H1 (cell line): ENCODE results near the gene MBNL2. TPM values are rescaled to one million over a fixed set of nuclear protein-coding genes. Genes with fewer than 3 reads are reported as not detected.

Experiments used
- CTCF ChIA-PET: fragments of 300-600 bp; sonication (Branson Sonifier 250); formaldehyde crosslinking; loops from one replicate; lab custom pipeline; 2021; ENCODE audit not compliant: partially characterized antibody; lab: Charles Lee
- POLR2A ChIA-PET: fragments of 300-600 bp; sonication (Branson Sonifier 250); formaldehyde crosslinking; loops from one replicate; lab custom pipeline; 2021; ENCODE audit warnings: inconsistent platforms; ENCODE audit not compliant: partially characterized antibody; lab: Charles Lee
- DNase-seq, 2 experiments: peaks; one replicate each; pipeline versions ENCODE4 v3.0.0 to v3.0.0-alpha.2; 2010 to 2022; ENCODE audit warnings: low spot score in 2 of 2, low read depth in 1 of 2, mixed read lengths in 1 of 2
- FAIRE-seq: peaks from 2 replicates; lab custom pipeline; 2011; peaks lifted over from hg19 to GRCh38; lab: Jason Lieb, UNC
- H2AFZ ChIP-seq: 2 replicates; pipeline ENCODE4 v1.8.1; 2012; ENCODE audit warnings: low read length, inconsistent platforms
- H2AK5ac ChIP-seq: 2 replicates; pipeline ENCODE4 v1.6.1; 2013; ENCODE audit warnings: low read depth, low read length
- H2BK120ac ChIP-seq: replicated peaks from 2 replicates; pipeline ENCODE3; 2013; ENCODE audit warnings: low read depth, low read length, inconsistent platforms
- H2BK12ac ChIP-seq: 2 replicates; pipeline ENCODE4 v1.6.1; 2013; ENCODE audit warnings: low read depth, low read length
- H2BK15ac ChIP-seq: 2 replicates; pipeline ENCODE4 v1.6.1; 2013; ENCODE audit warnings: low read length
- H2BK20ac ChIP-seq: 2 replicates; pipeline ENCODE4 v1.6.1; 2013; ENCODE audit warnings: low read length
- H2BK5ac ChIP-seq: 2 replicates; pipeline ENCODE4 v1.6.1; 2013; ENCODE audit warnings: low read depth, low read length
- H3K14ac ChIP-seq: 2 replicates; pipeline ENCODE4 v1.6.1; 2013; ENCODE audit warnings: inconsistent platforms; ENCODE audit not compliant: insufficient read length
- H3K18ac ChIP-seq: 2 replicates; pipeline ENCODE4 v1.6.1; 2013; ENCODE audit warnings: low read length; ENCODE audit errors: extremely low read depth
- H3K23ac ChIP-seq: 2 replicates; pipeline ENCODE4 v1.6.1; 2013; ENCODE audit warnings: inconsistent platforms; ENCODE audit not compliant: insufficient read length
- H3K23me2 ChIP-seq: 2 replicates; pipeline ENCODE4 v1.6.1; 2013; ENCODE audit warnings: low read depth, low read length
- H3K27ac ChIP-seq: 2 replicates; pipeline ENCODE4 v1.6.1; 2011; ENCODE audit warnings: low read depth, low read length, inconsistent platforms
- H3K27me3 ChIP-seq, 4 experiments: replicated peaks in 1 of 4; 1 replicate in 1 of 4; 2 replicates in 3 of 4; pipeline versions ENCODE4 v1.6.1 to v1.8.1; 2011 to 2013; ENCODE audit warnings: low read length in 3 of 4, mild to moderate bottlenecking in 3 of 4, inconsistent platforms in 2 of 4, mixed read lengths in 2 of 4, moderate library complexity in 1 of 4; ENCODE audit not compliant: control insufficient read depth in 3 of 4, insufficient read depth in 3 of 4; ENCODE audit errors: extremely low read depth in 1 of 4
- H3K36me3 ChIP-seq, 4 experiments: 2 replicates each; pipeline versions ENCODE4 v1.6.1 to v1.8.1; 2011 to 2013; ENCODE audit warnings: mild to moderate bottlenecking in 4 of 4, low read length in 3 of 4, moderate library complexity in 2 of 4, control low read depth in 1 of 4, inconsistent platforms in 1 of 4; ENCODE audit not compliant: insufficient read depth in 4 of 4, control insufficient read depth in 2 of 4
- H3K4ac ChIP-seq: replicated peaks from 2 replicates; pipeline ENCODE3; 2013; ENCODE audit warnings: low read length, low read depth, mixed read lengths, inconsistent platforms; ENCODE audit not compliant: insufficient read length
- H3K4me1 ChIP-seq, 4 experiments: replicated peaks in 1 of 4; 1 replicate in 1 of 4; 2 replicates in 3 of 4; pipeline versions ENCODE4 v1.6.1 to v1.8.1; 2011 to 2013; ENCODE audit warnings: low read length in 3 of 4, inconsistent platforms in 2 of 4, mixed read lengths in 1 of 4; ENCODE audit not compliant: insufficient read depth in 4 of 4, control insufficient read depth in 3 of 4
- H3K4me2 ChIP-seq, 2 experiments: 2 replicates each; pipeline versions ENCODE4 v1.6.1 to v1.8.1; 2011 to 2013; ENCODE audit warnings: low read depth in 2 of 2, low read length in 2 of 2, control low read depth in 1 of 2, inconsistent platforms in 1 of 2, mild to moderate bottlenecking in 1 of 2; ENCODE audit not compliant: insufficient read depth in 1 of 2
- H3K4me3 ChIP-seq, 4 experiments: fragments of 200-600, 300-600 bp in 1 of 4; sonication (generic), shearing (Covaris generic), sonication (Bioruptor Twin) in 1 of 4; 2 replicates each; pipeline versions ENCODE4 v1.5.1 to v1.8.1; 2011 to 2016; ENCODE audit warnings: low read length in 4 of 4, low read depth in 3 of 4, control low read depth in 2 of 4, inconsistent platforms in 2 of 4, mild to moderate bottlenecking in 2 of 4, mixed read lengths in 1 of 4, moderate library complexity in 1 of 4; ENCODE audit not compliant: insufficient read depth in 2 of 4; ENCODE audit errors: extremely low read depth in 1 of 4
- H3K56ac ChIP-seq: replicated peaks from 2 replicates; pipeline ENCODE3; 2013; ENCODE audit warnings: low read depth, mild to moderate bottlenecking, mixed read lengths, low read length, inconsistent platforms; ENCODE audit not compliant: insufficient read length
- H3K79me1 ChIP-seq: 2 replicates; pipeline ENCODE4 v1.6.1; 2013; ENCODE audit warnings: low read depth, low read length, control low read depth
- H3K79me2 ChIP-seq, 2 experiments: 2 replicates each; pipeline versions ENCODE4 v1.6.1 to v1.8.1; 2012 to 2013; ENCODE audit warnings: low read length in 2 of 2, mild to moderate bottlenecking in 2 of 2, inconsistent platforms in 1 of 2; ENCODE audit not compliant: insufficient read depth in 2 of 2, control insufficient read depth in 1 of 2
- H3K9ac ChIP-seq, 4 experiments: replicated peaks in 1 of 4; 1 replicate in 1 of 4; 2 replicates in 3 of 4; pipeline versions ENCODE4 v1.6.1 to v1.8.1; 2011 to 2013; ENCODE audit warnings: low read depth in 3 of 4, low read length in 3 of 4, control low read depth in 2 of 4, mild to moderate bottlenecking in 2 of 4, moderate library complexity in 2 of 4, inconsistent platforms in 1 of 4; ENCODE audit errors: extremely low read depth in 1 of 4
- H3K9me3 ChIP-seq, 2 experiments: 2 replicates each; pipeline versions ENCODE4 v1.6.1 to v1.8.1; 2012 to 2013; ENCODE audit warnings: mild to moderate bottlenecking in 2 of 2, moderate library complexity in 2 of 2, control low read depth in 1 of 2, inconsistent platforms in 1 of 2, low read depth in 1 of 2, low read length in 1 of 2, mixed read lengths in 1 of 2; ENCODE audit not compliant: insufficient read depth in 2 of 2
- H4K20me1 ChIP-seq, 2 experiments: replicated peaks in 1 of 2; 2 replicates each; pipeline versions ENCODE3 to v1.8.1; 2011 to 2013; ENCODE audit warnings: inconsistent platforms in 2 of 2, low read length in 2 of 2, mild to moderate bottlenecking in 1 of 2; ENCODE audit not compliant: insufficient read depth in 2 of 2, control insufficient read depth in 1 of 2
- H4K5ac ChIP-seq: 2 replicates; pipeline ENCODE4 v1.6.1; 2013; ENCODE audit warnings: low read length, low read depth, mixed read lengths, inconsistent platforms; ENCODE audit not compliant: insufficient read length
- H4K8ac ChIP-seq: 2 replicates; pipeline ENCODE4 v1.8.0; 2013; ENCODE audit warnings: mild to moderate bottlenecking, moderate library complexity, low read length, inconsistent platforms; ENCODE audit not compliant: insufficient read depth; ENCODE audit errors: extremely low read depth
- H4K91ac ChIP-seq: replicated peaks from 2 replicates; pipeline ENCODE3; 2013; ENCODE audit warnings: low read length, mixed read lengths, inconsistent platforms; ENCODE audit not compliant: insufficient read length
- CEBPB ChIP-seq: IDR thresholded peaks from 2 replicates; pipeline ENCODE4 v1.6.1; 2012; ENCODE audit warnings: low read depth, low read length
- CHD2 ChIP-seq: IDR thresholded peaks from 2 replicates; pipeline ENCODE4 v1.6.1; 2012; ENCODE audit warnings: low read length, improper control_type of control experiment
- HDAC2 ChIP-seq, 2 experiments: fragments of 300-600 bp in 1 of 2; sonication (generic) in 1 of 2; IDR thresholded peaks; 2 replicates each; pipeline ENCODE4 v1.6.1; 2011 to 2012; ENCODE audit warnings: low read depth in 2 of 2, low read length in 2 of 2, mild to moderate bottlenecking in 2 of 2, moderate library complexity in 2 of 2, borderline replicate concordance in 1 of 2, inconsistent platforms in 1 of 2
- JUN ChIP-seq: IDR thresholded peaks from 2 replicates; pipeline ENCODE4 v1.6.1; 2011; ENCODE audit warnings: low read depth, mild to moderate bottlenecking, improper control_type of control experiment, low read length
- RAD21 ChIP-seq, 2 experiments: IDR thresholded peaks in 1 of 2; conservative IDR thresholded peaks in 1 of 2; 2 replicates each; pipeline ENCODE4 v1.6.1; 2011; ENCODE audit warnings: low read depth in 2 of 2, low read length in 2 of 2, improper control_type of control experiment in 1 of 2, inconsistent platforms in 1 of 2, mild to moderate bottlenecking in 1 of 2, moderate library complexity in 1 of 2
- SAP30 ChIP-seq: fragments of 300-600 bp; sonication (generic); IDR thresholded peaks from 2 replicates; pipeline ENCODE4 v1.7.1; 2012; ENCODE audit warnings: low read length, moderate library complexity, mild to moderate bottlenecking, inconsistent platforms; ENCODE audit not compliant: insufficient read depth, insufficient replicate concordance
- SIRT6 ChIP-seq: IDR thresholded peaks from one replicate; pipeline ENCODE4 v1.7.1; 2012; ENCODE audit warnings: low read length, inconsistent platforms
- SP1 ChIP-seq: IDR thresholded peaks from 2 replicates; pipeline ENCODE4 v1.6.1; 2011; ENCODE audit warnings: low read depth, low read length
- SP2 ChIP-seq: IDR thresholded peaks from 2 replicates; pipeline ENCODE4 v1.6.1; 2012; ENCODE audit warnings: mild to moderate bottlenecking, low read length, inconsistent platforms
- TCF12 ChIP-seq: IDR thresholded peaks from 2 replicates; pipeline ENCODE4 v1.6.1; 2011; ENCODE audit warnings: low read depth, mild to moderate bottlenecking, low read length
- WGBS, 2 experiments: shearing (Covaris generic) in 1 of 2; methylation state at CpG; one replicate each; pipeline versions ENCODE4 v1.1.6 to v1.1.7; 2013 to 2015; ENCODE audit warnings: low lambda C conversion rate in 2 of 2, mixed read lengths in 2 of 2, inconsistent platforms in 1 of 2, low coverage in 1 of 2, missing lambda C conversion rate in 1 of 2; ENCODE audit not compliant: insufficient replicate concordance in 2 of 2, insufficient coverage in 1 of 2, insufficient read length in 1 of 2; ENCODE audit errors: extremely low coverage in 1 of 2, missing lambda C conversion rate in 1 of 2; 5-methylcytosine and 5-hydroxymethylcytosine counted together
- polyA plus RNA-seq, 7 experiments: library from polyadenylated mRNA; depleted of rRNA in 3 of 7; stranded (reverse) in 5 of 7; unstranded in 2 of 7; fragments of >200 nt in 5 of 7; fragments of 200-250 nt in 2 of 7; gene quantifications; 1 replicate in 5 of 7; 2 replicates in 1 of 7; 4 replicates in 1 of 7; pipeline versions ENCODE4 v1.2.1 to v1.2.3, GENCODE V29; 2011 to 2013; ENCODE audit warnings: missing spikeins in 2 of 7, mixed read lengths in 2 of 7
- total RNA-seq: library from RNA; stranded (reverse); fragmentation: NEBNext Ultra II Directional; extraction: Animal tissue kit (Norgen Biotek cat#: 25700); gene quantifications from 2 replicates; pipeline ENCODE4 v1.2.1, GENCODE V29; 2021
- TF ChIP-seq, protein P1 (sequence below): IDR thresholded peaks from 2 replicates; pipeline ENCODE4 v1.6.1; 2012; ENCODE audit warnings: low read length, inconsistent platforms

Gene MBNL2
- total and polyA plus RNA-seq, 2 of the 8 experiments (the other 6 are each of a cell fraction or from before 2014, with no cell fraction given): 1.0 to 2.6 TPM

DNA sequence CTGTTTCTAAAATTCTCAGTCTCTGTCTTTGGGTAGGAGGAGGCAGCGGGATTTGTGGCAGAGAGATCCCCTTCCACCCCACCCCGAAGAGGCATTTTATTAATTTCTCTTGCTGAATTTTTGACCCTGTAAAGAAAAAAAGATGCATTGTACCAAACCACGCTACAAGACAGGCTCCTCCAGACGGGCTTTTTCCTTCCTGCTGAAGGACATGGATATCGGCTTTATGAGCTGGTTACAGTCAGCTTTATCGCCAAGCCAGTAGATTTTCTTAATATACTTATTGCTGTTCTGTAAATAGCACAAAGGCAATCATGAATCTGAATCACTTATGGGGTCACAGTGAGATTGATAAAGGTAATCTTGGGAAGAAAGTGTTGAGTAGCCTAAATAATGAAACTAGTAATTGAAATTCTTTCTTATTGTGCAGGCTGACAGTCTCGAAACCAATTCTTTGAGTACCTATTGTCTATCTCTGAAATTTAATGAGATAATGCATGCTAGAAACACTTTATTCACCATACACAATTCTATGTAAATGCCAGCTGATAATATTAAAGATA is 24.5 kb downstream of the MBNL2 start:
- H3K4me1 ChIP-seq: peaks cover 0 to 5% (median 2%) of the 10 kb centered on the region in 4 experiments; a peak in 2 of 7 replicates
- no peak overlapping the region for H2BK12ac ChIP-seq
- H2AFZ ChIP-seq: no peak overlapping the region
- no peak overlapping the region for H2BK15ac ChIP-seq
- H3K23ac ChIP-seq: no peak overlapping the region
- no peak overlapping the region for H2AK5ac ChIP-seq
- no peak overlapping the region for H2BK120ac ChIP-seq
- DNase-seq: no peak
- ChIA-PET CTCF (interaction anchor here (1.5 kb wide), 1 partner anchor 11 kb away, joined by 4 read pairs; no protein-coding TSS in a partner anchor), POLR2A (no interaction called here)
- H3K27me3 ChIP-seq: no peaks in the 10 kb centered on the region
- no peak overlapping the region for H3K14ac ChIP-seq
- H3K27ac ChIP-seq: no peak overlapping the region
- no peak for FAIRE-seq
- no peak overlapping the region for H3K4ac ChIP-seq
- H3K23me2 ChIP-seq: no peaks in the 10 kb centered on the region
- H3K36me3 ChIP-seq: no peaks in the 10 kb centered on the region
- no peak overlapping the region for H4K91ac ChIP-seq
- H4K8ac ChIP-seq: no peak overlapping the region
- H2BK5ac ChIP-seq: no peak overlapping the region
- no peak overlapping the region for H3K9ac ChIP-seq
- WGBS, 2 experiments: 90% methylated on average over 7 of the region's 7 CpGs; no CpG with 5 or more reads in 1 of the 2 experiments
- no peaks in the 10 kb centered on the region for H3K79me2 ChIP-seq
- no peak overlapping the region for H2BK20ac ChIP-seq
- H4K5ac ChIP-seq: no peak overlapping the region
- H3K18ac ChIP-seq: no peak overlapping the region
- H3K4me3 ChIP-seq: no peak overlapping the region
- no peak overlapping the region for H3K4me2 ChIP-seq
- no peak overlapping the region for H3K56ac ChIP-seq
- no peaks in the 10 kb centered on the region for H3K9me3 ChIP-seq
- H3K79me1 ChIP-seq: no peaks in the 10 kb centered on the region
- H4K20me1 ChIP-seq: no peaks in the 10 kb centered on the region
- TF ChIP-seq SP2 (no peak), SP1 (no peak), SAP30 (no peak), JUN (no peak), SIRT6 (no peak), CHD2 (no peak), CEBPB (no peak), TCF12 (no peak), RAD21 (IDR thresholded peaks at IDR 0.05 in 1 of 2, conservative IDR thresholded peaks at IDR 0.05 in 1 of 2; ENCODE audit: low read depth in 2 of 2, low read length in 2 of 2) (no peak), HDAC2 (IDR thresholded peaks at IDR 0.05; ENCODE audit: borderline replicate concordance in 1 of 2, low read depth in 2 of 2, low read length in 2 of 2) (no peak)
- TF ChIP-seq, protein P1, sequence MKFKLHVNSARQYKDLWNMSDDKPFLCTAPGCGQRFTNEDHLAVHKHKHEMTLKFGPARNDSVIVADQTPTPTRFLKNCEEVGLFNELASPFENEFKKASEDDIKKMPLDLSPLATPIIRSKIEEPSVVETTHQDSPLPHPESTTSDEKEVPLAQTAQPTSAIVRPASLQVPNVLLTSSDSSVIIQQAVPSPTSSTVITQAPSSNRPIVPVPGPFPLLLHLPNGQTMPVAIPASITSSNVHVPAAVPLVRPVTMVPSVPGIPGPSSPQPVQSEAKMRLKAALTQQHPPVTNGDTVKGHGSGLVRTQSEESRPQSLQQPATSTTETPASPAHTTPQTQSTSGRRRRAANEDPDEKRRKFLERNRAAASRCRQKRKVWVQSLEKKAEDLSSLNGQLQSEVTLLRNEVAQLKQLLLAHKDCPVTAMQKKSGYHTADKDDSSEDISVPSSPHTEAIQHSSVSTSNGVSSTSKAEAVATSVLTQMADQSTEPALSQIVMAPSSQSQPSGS: no peak
